ENCODE measurements around the gene STRIT1. TPM values are rescaled to one million over a fixed set of nuclear protein-coding genes. Genes with fewer than 3 reads are reported as not detected.

Gene STRIT1
- polyA plus RNA-seq, 3 donors, result not detected

DNA sequence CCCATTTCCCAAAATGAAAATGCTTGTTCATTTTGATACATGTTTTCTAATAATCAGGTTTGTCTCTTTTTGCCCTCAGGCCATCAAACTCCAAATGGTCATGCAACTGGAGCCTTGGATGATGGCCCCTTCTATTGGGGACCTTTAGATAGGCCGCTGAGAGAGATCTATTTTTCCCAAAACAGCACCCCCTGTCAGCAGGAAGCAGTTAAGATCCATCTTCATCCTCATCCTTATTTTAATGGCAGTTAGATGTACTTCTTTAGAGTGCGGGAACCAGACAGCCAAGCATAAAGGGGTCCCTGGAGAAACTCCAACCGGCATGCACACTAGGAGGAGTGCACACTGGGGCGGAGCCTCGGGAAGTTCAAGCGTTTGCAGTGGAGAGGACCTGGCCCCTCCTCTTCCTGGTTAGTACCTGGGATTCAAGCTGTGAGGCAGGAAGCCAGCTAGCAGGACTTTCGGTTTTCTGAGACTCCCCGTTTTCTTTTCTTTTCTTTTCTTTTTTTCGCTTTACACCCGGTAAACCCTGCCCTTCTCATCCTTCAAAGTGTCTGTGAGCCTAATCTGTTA lies 31.9 kb upstream of the STRIT1 start:
- TF ChIP-seq, protein P1, sequence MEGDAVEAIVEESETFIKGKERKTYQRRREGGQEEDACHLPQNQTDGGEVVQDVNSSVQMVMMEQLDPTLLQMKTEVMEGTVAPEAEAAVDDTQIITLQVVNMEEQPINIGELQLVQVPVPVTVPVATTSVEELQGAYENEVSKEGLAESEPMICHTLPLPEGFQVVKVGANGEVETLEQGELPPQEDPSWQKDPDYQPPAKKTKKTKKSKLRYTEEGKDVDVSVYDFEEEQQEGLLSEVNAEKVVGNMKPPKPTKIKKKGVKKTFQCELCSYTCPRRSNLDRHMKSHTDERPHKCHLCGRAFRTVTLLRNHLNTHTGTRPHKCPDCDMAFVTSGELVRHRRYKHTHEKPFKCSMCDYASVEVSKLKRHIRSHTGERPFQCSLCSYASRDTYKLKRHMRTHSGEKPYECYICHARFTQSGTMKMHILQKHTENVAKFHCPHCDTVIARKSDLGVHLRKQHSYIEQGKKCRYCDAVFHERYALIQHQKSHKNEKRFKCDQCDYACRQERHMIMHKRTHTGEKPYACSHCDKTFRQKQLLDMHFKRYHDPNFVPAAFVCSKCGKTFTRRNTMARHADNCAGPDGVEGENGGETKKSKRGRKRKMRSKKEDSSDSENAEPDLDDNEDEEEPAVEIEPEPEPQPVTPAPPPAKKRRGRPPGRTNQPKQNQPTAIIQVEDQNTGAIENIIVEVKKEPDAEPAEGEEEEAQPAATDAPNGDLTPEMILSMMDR (IDR thresholded peaks at IDR 0.05), result no peak
- peaks cover 0 to 5% (median 0%) of the 10 kb centered on the region in 7 donors for H3K9me3 Mint-ChIP-seq
- peaks cover 0 to 4% (median 4%) of the 10 kb centered on the region in 3 donors for H3K27me3 Mint-ChIP-seq (ENCODE audit: low read depth in 3 of 3)
- H4K20me1 ChIP-seq (ENCODE audit: insufficient read depth, low read length), result no peaks in the 10 kb centered on the region
- H3K9ac ChIP-seq (ENCODE audit: insufficient read depth, low read length, poor library complexity, severe bottlenecking), result no peak overlapping the region
- H3K4me1 ChIP-seq (ENCODE audit: control insufficient read depth in 1 of 2, insufficient read depth in 2 of 2, low read length in 2 of 2), result no peaks in the 10 kb centered on the region
- H3K36me3 ChIP-seq (replicated peaks in 1 of 2; ENCODE audit: control insufficient read depth in 1 of 2, insufficient read depth in 2 of 2, low read length in 2 of 2), result no peaks in the 10 kb centered on the region
- H3K27ac ChIP-seq (ENCODE audit: low read depth in 1 of 2, low read length in 2 of 2), result no peak overlapping the region
- no peak overlapping the region for H3K4me2 ChIP-seq (replicated peaks; ENCODE audit: extremely low read depth, low read length, poor library complexity, severe bottlenecking)
- H3K36me3 Mint-ChIP-seq, result no peaks in the 10 kb centered on the region
- H3K4me3 Mint-ChIP-seq, result peak overlapping the region in 1 of 2 donors; percentile 67
- no peaks in the 10 kb centered on the region for H3K9me3 ChIP-seq (replicated peaks in 1 of 2; ENCODE audit: control insufficient read depth in 1 of 2, insufficient read depth in 1 of 2, low read length in 2 of 2)
- intact Hi-C loops (cut with micrococcal nuclease), result loop anchor here in 1 of 2 donors (10.0 kb wide), 1 partner anchor 991 kb away; no protein-coding TSS in a partner anchor
- H2AFZ ChIP-seq (ENCODE audit: insufficient read depth, low read depth, low read length, poor library complexity, severe bottlenecking), result no peak overlapping the region
- WGBS (ENCODE audit: insufficient coverage), result 84% methylated on average over 8 of the region's 10 CpGs
- H3K4me3 ChIP-seq (replicated peaks in 1 of 3; ENCODE audit: low read depth in 2 of 3, low read length in 3 of 3), result no peak overlapping the region
- no peak overlapping the region for H3K27ac Mint-ChIP-seq
- no peak for DNase-seq
- H3K4me1 Mint-ChIP-seq, result peaks cover 6% of the 10 kb centered on the region
- no peaks in the 10 kb centered on the region for H3K79me2 ChIP-seq (ENCODE audit: insufficient read depth, low read length)
- no peaks in the 10 kb centered on the region for H3K27me3 ChIP-seq (ENCODE audit: control insufficient read depth in 2 of 2, insufficient read depth in 2 of 2, low read length in 2 of 2)

DNA sequence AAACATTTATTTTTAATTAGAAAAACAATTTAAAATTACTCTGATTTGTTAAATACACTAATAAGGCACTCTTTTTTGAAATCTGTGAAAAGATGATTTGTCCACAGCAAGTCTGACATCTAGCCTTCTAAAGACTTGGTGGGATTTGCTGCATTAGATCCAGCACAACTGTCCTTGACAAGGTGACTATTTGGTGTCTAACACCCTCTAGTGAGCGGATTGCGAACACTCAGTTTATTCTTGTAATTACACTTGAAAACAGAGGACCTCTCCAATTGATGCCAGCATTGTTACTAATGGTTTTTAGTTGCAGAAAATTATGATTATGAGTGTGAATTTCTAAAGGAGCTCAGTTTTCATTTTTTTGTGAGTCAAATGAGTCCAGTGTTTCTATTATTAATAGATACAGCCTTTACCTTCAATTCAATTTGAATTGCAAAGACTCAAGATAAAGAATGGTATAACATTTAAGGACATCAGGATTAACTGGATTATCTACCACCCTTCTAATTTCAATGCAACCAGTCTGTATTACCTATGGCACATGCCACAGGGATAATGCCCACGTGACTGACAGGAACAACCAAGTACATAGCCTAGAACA lies 29.7 kb upstream of the STRIT1 start:
- Histone ChIP-seq H3K79me2 (ENCODE audit: insufficient read depth, low read length) (no peaks in the 10 kb centered on the region), H3K4me1 (ENCODE audit: control insufficient read depth in 1 of 2, insufficient read depth in 2 of 2, low read length in 2 of 2) (no peaks in the 10 kb centered on the region), H3K9ac (ENCODE audit: insufficient read depth, low read length, poor library complexity, severe bottlenecking) (no peak overlapping the region), H3K4me2 (replicated peaks; ENCODE audit: extremely low read depth, low read length, poor library complexity, severe bottlenecking) (no peak overlapping the region), H4K20me1 (ENCODE audit: insufficient read depth, low read length) (no peaks in the 10 kb centered on the region), H3K4me3 (replicated peaks in 1 of 3; ENCODE audit: low read depth in 2 of 3, low read length in 3 of 3) (no peak overlapping the region), H3K27me3 (ENCODE audit: control insufficient read depth in 2 of 2, insufficient read depth in 2 of 2, low read length in 2 of 2) (no peaks in the 10 kb centered on the region), H3K9me3 (replicated peaks in 1 of 2; ENCODE audit: control insufficient read depth in 1 of 2, insufficient read depth in 1 of 2, low read length in 2 of 2) (no peaks in the 10 kb centered on the region), H3K36me3 (replicated peaks in 1 of 2; ENCODE audit: control insufficient read depth in 1 of 2, insufficient read depth in 2 of 2, low read length in 2 of 2) (no peaks in the 10 kb centered on the region), H2AFZ (ENCODE audit: insufficient read depth, low read depth, low read length, poor library complexity, severe bottlenecking) (no peak overlapping the region), H3K27ac (ENCODE audit: low read depth in 1 of 2, low read length in 2 of 2) (no peak overlapping the region)
- Mint-ChIP-seq H3K4me3 (no peak overlapping the region), H3K36me3 (no peaks in the 10 kb centered on the region), H3K9me3 (peaks cover 0 to 5% (median 0%) of the 10 kb centered on the region in 7 donors), H3K27me3 (ENCODE audit: low read depth in 3 of 3) (peaks cover 0 to 4% (median 4%) of the 10 kb centered on the region in 3 donors), H3K27ac (no peak overlapping the region), H3K4me1 (peaks cover 6% of the 10 kb centered on the region)
- TF ChIP-seq, protein P1 (IDR thresholded peaks at IDR 0.05), result peak; percentile 68
- intact Hi-C loops (cut with micrococcal nuclease), result loop anchor here in 1 of 2 donors (10.0 kb wide), 1 partner anchor 988 kb away; no protein-coding TSS in a partner anchor
- WGBS (ENCODE audit: insufficient coverage), result 80% methylated on average over 1 of the region's 3 CpGs
- peak; percentile 21 to 59 (median 46) for DNase-seq

Measured in CD14-positive monocyte (primary cell).